Activated T-cell treated with anti-CD3 and anti-CD28 coated beads, Interleukin-2, amount 50 U/mL, for 1 hour (primary cell): ENCODE data around the gene ACSBG1.

Source experiments
- DNase-seq: peaks from one replicate; pipeline ENCODE4 v3.0.0-alpha.2; 2020

Gene ACSBG1

DNA sequence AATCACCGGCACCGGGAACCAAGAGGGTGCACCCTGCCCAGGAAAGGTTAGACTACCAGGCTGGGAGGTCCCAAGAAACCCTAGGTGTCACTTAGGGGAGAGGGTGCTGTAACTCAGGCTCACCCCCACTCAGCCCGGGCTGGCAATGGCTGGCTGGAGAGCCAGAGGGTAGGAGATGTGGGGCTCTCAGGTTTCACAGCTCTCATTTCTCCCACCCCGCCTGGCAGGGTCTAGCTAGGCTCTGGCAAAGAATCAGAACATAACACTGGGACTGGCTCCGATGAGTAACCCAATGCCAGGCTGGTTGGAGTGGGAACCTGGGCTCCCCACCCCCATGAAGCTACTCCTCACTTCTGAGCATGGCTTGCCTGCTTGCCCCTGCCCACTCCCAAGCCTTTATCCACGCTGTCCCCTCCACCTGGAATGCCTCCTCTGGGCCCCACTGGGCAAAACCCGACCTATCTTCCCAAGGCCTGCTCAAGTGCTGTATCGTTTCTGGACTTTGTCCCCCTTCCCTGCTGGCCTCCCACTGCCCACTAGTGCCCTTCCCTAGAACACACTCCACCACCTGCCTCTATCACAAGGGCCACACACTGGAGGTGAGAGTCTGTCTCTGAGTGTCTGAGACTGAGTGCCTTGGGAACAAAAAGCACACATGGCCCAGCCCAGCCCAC, 105.2 kb downstream of the ACSBG1 start:
- DNase-seq: no peak

DNA sequence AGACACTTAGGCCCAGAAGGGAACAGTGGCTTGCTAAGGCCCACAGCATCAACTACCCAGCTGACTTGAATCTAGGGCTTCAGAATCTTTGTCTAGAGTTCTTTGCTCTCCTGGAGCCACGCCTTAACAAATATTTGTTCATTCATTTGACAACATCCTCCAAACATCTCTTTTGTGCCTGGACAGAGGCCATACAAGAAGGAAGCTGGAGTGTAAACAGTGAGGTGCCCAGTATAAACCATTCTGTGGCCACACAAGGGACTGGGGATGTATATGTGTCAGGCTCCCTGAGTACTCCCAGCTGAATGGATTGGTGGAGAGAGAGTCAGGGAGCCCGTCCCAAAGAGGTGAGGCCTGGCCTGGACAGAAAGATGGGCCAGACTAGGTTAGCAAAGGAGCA, 106.5 kb downstream of the ACSBG1 start:
- no peak for DNase-seq

DNA sequence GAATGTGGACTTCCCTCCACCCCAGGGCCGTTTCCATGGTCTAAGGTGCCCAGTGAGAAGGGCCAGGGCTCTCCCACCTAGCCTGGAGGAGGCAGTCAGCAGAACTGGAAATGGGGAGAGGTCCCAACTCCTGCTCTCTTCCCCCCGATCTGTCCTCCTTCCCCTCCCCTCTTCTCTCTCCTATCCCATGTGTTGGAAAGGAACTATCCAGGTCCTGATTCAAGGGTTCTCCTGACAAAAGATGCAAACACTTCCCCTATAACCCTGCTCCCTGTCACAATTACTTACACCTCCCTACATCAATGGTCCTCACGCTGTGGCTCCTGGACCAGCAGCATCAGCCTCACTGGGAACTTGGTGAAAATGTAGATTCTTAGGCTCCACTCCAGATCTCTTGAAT, 109.1 kb downstream of the ACSBG1 start:
- DNase-seq: no peak

DNA sequence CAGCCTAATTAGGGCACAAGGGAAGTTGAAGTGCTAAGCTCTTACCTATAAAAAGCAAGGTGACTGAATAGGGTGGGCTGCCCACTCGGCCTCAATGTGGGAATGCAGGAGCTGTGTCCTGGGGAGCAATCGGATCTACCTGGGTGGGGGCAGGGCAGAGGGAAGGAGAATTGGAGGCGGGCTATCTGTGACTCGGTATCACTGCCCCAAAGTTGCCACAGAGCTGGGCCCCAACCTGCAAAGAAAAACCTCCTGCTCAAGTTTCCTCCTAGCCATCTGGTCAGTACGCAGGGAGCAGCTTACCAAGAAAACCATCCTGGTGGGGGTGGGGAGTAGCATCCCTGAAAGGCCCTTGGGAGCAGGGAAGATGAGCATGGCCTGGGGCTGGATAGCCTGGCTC, 113.8 kb downstream of the ACSBG1 start:
- DNase-seq: no peak
